Astrocyte of the hippocampus (primary cell): ENCODE measurements around the gene SOX5.
"Not testable (repeated sequence)": the region's sequence is repeated elsewhere in the genome, so short reads cannot be mapped to it uniquely, and the experiment has no call there.

Source experiments
- DNase-seq: peaks from one replicate; pipeline ENCODE4 v3.0.0; 2011; ENCODE audit warnings: low read depth, low spot score

SOX5 gene

DNA sequence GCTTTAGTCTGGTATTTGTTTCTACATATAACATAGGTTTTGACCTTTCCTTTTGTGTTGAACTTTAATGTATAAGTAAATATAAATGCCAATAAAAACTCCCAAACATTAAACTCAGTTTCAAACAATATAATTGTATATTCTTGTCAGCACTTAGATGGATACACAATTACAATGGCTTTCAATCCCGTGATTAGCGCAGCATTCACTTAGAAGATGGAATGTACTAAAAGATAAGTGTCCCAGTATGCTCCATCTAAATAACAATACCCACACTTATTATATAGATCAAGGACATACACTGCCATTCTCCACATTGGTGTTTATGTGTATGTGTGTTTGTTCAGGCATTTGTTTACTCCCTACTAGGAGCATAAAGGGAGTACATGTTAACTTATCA lies 193.1 kb downstream of the SOX5 start:
- DNase-seq, result no peak

DNA sequence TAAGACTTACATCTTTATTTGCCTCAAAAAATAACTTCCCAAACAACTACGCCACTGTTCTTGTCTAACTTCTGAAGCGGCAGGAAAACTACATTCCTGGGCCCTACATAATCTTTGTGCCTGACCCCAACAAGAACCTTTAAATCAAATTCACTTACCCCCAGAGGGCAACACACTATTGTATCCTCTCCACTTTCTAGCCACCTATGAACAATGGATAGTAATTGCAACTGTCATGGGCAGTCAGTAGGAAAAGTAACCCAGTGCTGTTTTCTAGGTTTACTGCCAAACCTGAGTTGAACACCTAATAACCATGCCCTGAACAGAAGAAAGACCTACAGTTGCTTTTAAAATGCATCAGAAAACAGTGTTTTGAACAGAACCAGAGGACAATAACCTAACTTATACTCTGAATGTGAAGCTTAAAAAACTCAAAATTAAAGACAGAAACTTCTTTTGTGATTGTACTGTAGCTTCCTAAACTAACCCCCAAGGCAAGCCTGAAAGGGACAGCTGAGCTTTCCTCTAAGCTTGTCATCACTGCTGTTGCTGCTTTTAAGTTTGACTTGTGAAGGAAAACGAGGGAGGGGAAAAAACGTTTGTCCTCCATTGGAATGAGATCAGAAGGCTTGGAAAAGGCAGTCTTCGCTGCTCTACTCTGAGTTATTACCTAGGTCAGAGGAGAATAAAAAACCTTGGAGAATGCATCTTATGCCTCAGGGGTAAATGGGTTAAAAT lies 195.7 kb downstream of the SOX5 start:
- DNase-seq, result no peak

DNA sequence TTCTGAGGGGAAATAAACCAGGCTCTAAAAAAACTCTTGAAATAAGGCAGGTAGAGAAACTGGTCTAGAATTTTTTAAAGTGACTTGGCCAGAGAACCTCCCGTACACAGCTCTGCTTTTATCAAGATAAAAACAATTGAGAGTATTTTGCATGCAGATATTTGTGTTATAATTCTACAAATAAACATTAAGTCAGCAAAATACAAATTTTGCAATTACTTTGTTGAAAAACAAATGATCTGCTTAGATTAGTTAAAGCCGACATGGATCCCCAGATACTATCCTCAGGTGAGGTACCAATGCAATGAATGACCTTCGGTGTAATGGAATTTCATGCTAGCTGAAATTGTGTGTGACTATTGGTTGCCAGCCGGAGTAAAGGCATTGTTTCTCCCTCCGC lies 197.2 kb downstream of the SOX5 start:
- no peak for DNase-seq

DNA sequence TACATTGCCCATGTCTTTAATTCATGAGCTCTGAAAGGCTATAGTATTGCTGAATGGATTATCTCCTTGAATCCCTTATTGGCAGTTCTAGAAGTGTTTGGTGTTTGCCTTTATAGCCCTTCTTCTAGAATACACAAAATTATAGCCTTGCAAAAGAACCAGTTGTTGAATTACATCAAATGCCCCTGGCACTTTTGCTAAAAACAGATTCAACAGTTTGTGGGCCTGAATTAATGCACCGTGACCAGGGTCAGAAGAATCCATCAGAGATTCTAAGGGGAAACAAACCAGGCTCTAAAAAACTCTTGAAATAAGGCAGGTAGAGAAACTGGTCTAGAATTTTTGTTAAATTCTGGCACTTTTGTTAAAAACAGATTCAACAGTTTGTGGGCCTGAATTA lies 197.8 kb downstream of the SOX5 start:
- DNase-seq, result no peak

DNA sequence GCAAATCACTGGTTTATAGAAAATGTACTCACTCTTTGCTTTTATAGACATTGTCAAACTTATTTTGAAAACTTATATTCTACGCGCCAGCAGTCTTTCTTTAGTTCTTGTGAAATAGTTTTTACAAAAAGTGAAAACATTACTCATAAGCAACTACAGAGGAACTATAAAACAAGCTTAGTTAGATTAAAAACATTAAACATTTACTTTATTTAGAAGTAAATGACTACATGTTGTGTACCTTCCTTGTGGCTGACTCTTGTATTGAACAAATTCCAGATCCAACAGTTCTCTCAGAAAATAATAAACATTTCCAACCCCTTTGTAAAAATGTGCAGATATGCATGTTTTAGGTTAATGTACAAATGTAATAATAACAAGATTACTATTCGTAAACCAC lies 198.5 kb downstream of the SOX5 start:
- no peak for DNase-seq

DNA sequence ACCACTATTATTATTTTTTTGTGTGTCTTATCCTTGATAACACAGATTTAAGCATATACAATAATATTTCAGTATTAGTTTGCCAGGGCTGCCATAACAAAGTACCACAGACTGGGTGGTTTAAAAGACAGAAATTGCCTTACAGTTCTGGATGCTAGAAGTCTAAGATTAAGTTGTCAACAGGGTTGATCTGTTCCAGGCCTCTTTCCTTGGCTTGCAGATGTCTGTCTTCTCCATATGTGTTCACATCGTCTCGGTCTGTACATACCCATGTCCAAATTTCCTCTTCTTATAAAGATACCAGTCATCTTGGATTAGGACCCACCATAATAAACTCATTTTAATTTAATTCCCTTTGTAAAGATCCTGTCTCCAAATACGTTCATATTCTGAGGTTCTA lies 204.8 kb downstream of the SOX5 start:
- no peak for DNase-seq

DNA sequence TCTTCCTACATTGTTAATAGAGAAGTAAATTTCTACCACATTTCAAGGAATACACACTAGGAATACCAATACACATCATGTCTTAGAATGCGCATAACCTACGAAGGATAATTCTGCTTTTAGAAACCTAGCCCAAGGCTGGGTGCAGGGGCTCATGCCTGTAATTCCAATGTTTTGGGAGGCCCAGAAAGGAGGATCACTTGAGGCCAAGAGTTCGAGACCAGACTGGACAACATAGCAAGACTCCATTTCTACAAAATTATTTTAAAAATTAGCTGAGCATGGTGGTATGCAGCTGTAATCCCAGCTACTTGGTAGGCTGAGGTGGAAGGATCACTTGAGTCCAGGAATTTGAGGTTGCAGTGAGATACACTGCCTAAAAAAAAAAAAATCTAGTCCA lies 206.9 kb downstream of the SOX5 start:
- no peak for DNase-seq

DNA sequence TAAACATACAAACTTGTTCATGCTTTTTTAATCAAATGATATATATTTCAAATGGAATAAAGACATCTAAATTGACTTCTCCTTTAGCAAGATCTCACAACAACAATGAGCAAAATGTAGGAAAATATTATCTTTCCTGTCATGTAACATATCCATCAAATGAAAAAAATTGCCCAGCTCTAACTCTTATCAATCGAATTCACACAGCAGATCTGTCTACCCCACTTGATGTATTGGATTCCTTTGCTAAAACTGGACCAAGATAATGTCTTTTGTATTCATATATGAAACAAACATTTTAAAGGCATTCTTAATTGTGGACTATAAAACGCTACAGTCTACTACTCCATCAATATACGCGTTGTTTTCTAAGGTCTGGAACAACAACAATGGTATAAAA lies 218.0 kb downstream of the SOX5 start:
- DNase-seq, result no peak

DNA sequence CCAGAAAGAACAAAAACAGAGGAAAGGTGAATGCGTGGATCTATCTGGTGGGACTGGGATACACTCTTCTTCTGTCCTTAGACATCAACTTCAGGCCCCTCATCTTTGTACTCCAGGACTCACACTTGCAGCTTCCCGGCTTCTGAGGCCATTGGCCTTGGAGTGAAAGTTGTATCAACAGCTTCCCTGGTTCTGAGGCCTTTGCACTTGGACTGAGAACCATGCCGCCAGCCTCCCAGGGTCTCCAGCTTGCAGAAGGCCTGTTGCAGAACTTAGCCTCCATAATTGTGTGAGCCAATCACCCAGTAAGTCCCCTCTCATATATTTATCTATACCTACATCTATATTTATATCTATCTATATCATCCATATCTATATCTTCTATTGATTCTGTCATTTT lies 218.4 kb downstream of the SOX5 start:
- DNase-seq, result no peak

DNA sequence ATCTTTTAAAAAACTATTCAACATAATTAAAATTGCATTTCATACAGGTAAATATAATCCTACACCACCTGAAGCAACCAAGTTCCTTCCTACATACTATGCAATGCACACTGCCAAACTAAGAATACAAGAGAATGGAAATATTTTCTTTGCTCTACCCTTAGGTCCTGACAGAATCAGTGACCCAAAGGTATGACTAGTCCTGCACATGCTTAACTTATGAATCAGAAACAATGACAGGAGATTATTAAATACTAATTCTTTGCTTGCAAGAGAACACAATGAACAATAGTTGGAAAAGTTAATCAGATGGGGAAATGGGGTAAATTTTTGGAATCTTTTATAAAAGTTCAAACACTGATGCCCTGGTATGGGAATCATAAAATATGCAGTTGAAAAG lies 220.1 kb downstream of the SOX5 start:
- DNase-seq, result peak; percentile 13

DNA sequence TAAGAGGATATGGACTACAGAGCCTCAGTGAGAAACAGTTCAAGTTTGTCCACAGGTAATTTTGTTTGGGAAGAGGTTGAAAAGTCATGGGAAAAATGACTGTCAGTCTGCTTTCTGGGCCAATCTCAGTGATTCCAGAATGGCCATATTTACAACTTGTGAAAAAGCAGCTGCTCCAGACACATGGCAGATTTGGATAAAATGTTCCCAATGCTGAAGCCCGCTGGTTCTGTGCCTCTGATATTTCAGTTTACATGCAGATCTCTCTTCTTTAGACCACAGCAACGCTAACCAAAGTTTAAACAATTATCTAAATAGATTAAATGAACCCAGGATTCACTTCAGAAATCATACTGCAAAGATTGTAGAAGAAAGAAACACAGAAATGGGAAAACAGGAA lies 222.8 kb downstream of the SOX5 start:
- DNase-seq, result no peak

DNA sequence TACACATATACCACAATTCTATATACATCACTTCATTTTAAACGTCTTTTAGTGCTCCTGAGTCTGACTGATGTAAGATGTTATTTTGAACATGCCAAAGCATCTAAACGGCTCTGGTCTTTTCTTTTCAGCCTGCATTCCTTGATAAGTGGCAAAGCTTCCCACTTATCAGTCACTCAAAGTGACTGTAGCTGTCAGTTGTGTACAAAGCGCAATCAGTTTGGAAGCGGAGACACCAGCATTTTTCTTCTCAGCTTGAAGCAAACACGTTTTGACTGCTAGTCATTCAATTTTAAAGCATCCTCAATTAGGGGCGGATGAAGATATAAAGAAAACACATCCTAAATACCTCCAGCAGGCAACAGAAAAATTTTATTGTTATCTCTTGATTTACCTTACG lies 226.8 kb downstream of the SOX5 start:
- DNase-seq, result no peak

DNA sequence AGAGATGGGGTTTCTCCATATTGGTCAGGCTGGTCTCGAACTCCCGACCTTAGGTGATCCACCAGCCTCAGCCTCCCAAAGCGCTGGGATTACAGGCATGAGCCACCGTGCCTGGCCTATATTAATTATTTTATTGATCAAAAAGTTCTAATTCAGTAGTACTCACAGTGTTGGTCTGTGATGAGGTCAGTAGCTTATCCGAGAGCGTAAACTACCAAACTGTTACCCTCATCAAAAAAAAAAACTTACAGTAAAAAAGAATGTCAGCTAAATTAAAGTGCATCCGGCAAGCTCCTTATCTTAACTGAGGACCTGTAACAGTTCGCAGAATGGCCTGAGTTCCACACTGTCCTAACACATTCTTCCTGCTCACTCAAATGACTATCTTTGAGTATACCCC lies 228.2 kb downstream of the SOX5 start:
- DNase-seq, result no peak

DNA sequence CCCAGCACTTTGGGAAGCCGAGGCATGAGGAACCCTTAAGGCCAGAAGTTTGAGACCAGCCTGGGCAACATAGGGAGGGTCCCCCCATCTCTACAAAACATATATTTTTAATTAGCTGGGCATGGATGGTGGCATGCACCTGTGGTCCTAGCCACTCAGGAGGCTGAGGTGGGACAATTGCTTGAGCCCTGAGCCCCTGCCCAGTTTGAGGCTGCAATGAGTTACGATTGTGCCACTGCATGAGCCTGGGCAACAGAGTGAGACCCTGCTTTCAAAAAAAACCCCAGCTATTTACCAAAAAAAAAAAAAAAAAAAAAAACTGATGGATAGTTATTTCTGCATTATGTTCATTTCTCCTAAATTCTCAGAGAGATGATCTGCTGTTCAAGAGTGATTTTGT lies 230.0 kb downstream of the SOX5 start:
- DNase-seq, result no peak

DNA sequence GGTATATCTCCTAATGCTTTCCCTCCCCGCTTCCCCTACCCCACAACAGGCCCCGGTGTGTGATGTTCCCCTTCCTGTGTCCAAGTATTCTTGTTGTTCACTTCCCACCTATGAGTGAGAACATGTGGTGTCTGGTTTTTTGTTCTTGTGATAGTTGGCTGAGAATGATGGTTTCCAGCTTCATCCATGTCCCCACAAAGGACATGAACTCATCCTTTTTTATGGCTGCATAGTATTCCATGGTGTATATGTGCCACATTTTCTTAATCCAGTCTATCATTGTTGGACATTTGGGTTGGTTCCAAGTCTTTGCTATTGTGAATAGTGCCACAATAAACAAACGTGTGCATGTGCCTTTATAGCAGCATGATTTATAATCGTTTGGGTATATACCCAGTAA lies 239.1 kb downstream of the SOX5 start:
- DNase-seq, result not testable (repeated sequence)

DNA sequence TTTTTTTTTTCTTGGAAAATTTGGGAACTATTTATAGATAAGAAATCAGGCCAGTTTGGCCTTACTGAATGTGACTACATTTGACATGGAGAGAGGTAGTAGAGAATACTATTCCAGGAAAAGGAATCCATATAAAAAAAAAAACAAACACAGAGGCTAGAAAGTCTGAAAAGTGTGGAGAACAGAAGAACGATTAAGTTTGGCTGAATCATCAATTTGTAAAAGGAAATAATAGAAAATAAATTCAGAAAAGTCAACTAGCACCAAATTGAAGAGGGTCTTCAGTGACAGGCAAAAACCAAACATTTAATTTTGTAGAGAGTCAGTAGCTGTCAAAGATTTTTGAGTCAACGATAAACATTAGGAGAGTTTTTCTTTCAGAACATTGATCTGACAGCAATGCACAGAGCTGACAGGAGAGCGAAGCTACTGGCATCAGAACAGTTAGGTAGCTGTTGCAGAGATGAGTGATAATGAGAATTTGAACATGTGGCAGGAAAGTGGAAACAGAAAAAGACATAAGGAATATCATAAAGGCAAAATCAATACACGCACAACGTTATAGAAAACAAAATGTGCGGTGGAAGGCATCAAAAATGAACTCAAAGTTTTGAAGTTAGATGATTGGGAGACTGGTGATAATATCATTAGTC lies 241.2 kb downstream of the SOX5 start:
- DNase-seq, result no peak

DNA sequence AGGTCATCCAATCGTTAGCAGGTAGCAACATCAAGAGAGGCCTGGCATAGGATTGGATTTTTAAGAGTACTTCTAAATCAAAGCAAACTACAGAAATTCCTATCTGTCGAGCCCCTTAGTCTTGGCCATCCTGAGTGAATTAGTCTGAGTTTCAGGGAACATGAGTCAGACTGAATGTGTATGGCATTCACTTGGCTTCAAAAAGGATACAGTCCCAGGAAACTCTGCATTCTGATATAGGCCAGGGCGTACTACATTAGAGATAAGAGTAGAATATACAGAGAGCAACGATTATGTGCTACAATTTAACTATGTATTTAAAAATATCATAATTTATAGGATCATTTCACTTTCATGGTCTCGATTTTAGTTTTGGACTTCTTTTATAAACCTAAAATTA lies 242.2 kb downstream of the SOX5 start:
- DNase-seq, result no peak

DNA sequence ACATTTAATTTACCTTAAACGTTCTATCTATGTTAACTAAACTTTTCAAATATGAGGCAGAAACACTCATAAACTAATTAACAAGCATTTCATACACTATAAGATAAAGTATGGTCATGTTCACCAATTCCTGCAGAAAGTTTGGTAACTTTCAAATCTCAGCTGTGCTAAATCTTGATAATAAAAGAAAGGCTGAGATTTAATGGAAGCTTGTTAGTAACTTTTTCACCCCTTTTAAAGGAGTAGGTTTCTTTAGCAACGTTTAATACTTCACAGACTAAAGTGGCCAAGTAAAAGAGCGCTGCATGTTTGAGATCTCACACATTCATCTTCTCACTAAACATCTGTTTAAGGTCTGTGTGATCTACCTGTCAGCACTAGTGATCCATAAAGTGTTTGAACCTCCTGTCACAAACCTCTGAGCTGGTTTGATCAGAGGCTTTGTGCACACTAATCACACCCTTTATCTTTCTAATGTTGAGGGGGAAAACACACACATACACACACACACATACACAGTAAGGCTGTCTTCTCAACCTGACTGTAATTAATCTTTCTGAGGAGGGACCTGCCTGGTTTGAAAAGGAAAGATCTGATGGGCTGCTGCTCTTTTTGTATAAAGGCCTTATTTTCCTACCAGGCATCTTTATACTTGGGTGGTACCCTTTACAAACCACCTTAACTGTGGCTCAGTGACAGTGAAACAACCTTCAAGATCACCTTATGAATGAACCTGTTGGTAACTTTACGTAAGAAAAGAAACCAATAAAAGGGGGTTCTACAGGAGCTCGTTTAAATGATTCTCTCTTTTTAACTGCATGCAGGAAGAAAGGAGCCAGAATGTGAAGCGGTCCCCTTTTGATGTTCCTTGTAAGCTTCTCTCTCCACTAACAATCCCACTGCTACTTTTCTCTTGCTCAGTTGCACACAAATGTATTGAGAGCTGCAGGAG lies 244.2 kb downstream of the SOX5 start:
- DNase-seq, result no peak

DNA sequence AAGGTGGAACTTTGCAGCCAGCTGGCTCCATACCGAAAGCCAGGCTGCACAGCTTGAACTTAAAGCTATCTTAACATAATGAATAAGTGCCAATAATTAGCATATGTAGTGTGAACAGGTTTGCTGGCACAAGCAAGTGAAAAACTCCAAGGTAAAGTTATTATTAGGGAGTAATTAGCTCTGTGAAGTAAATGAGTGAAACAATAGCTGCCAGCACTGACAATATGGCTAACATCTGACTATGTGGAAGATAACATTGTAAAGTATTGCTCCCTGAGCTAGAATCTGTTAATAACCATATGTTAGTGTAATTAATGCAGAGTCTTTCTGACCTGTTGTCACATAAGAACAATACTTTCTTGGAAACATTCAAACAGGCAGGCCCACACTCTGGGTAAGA lies 246.4 kb downstream of the SOX5 start:
- DNase-seq, result no peak

DNA sequence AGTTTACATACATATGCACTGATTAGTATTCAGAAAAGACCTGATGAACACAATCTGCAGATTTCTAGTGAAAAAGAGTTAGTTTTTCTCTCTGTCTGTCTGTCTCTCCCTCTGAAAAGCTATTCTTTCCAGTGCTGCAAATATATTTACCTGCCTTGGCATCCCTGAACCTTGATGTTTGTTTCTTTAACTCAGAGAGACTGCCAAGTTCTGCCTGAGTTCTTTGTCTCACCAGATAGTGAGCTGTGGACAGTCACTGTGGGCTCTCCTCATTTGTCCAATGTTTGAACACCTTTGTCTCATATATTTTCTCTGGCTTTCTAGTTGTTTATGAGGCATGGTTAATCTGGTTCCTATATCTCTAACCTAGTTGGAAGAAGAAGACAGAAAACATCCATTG lies 250.4 kb downstream of the SOX5 start:
- no peak for DNase-seq

DNA sequence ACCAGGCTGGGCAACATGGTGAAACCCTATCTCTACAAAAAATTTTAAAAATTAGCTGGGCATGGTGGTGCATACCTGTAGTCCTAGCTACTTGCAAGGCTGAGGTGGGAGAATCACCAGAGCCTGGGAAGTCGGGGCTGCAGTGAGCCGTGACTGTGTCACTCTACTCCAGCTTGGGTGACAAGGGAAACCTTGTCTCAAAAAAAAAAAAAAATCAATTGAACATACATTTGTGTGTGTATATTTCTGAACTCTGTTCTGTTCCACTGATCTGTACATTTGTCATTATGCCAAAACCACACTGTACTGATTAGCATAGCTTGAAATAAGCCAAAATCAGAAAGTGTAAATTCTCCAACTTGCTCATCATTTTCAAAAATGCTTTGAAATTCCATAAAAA lies 254.6 kb downstream of the SOX5 start:
- DNase-seq, result peak; percentile 21

DNA sequence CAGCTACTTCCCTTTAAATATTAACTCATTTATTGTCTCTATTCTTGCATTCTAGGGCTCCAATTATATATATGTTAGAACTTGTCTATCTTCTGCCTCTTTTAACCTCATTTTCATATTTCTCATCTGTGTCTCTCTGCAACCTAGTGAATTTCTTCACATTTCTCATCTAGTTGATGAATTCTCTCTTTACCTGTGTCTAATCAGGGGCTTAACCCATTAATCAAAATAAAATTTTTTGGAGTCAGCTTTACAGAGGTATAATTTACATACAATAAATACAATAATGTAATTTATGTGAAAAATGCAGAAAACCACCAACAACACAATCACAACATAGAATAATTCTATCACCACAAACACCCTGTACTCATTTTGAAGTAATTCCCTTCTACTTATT lies 255.2 kb downstream of the SOX5 start:
- no peak for DNase-seq

DNA sequence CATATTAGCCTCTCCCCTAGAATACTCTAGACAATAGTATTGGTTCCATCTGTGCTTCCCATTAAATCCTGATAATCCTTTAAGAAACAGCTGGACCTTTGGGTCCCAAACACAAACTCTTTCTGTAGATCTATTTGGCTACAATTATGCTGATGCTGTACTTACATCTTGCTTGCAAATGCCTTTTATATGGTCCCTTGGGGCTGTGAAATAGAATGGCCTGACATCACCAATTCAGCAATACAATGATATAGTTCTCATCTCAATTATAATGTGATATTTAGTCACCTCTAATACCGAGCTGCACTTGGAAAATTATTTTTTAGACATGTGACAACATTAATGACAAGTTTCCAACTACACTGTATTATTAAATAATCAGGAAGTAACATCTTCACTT lies 261.5 kb downstream of the SOX5 start:
- no peak for DNase-seq
